Measurements from ENCODE around the gene REC8. TPM values are rescaled to one million over a fixed set of nuclear protein-coding genes. Genes with fewer than 3 reads are reported as not detected.

The REC8 gene
- total and polyA plus RNA-seq, 2 of the 13 experiments (the other 11 are each of a cell fraction or from before 2014, with no cell fraction given) = 3.4 to 14.7 TPM

DNA sequence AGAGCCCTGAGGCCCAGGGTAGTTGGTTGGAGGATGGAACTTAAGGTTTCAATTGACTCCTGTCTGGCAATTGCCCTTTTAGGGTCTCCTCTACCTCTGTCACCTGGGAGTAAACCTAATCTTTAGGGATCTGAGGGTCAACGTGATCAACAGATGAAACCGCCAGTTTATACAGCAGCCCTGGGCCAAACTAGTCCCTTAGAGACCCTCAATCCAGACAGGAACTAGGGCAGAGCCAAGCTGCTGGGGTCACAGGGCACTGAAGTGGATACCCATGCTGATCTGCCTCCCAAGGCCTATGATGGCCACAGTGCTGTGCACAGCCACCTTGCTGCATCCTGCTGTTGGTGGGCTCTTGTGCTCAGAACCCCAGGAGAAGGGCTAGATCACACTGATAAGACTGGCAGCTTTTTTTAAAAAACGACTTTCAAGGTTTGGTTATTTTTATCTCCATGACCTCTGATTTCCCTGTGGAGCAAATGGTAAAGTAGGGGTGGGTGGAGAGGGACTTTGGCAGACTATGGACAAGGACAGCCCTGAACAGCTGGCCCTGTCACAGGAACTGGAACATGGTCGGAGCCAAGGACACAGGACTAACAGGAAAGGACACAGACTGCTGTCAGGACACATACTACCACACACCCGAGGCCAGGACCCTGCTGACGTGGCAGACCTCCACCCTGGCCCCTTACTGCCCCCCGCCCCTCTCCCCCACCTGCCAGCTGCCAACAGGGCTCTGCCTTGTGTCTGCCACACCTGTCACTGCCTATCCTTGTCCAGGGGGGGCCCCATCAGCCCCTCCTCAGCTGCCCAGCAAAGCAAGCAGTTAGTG, 40.9 kb upstream of the REC8 start (continued):
- TF ChIP-seq ZNF816 (CRISPR knock-in tag; IDR thresholded peaks at IDR 0.05; ENCODE audit: borderline replicate concordance) (no peak), MLLT10 (CRISPR knock-in tag; IDR thresholded peaks at IDR 0.05) (no peak), SAFB2 (CRISPR knock-in tag; IDR thresholded peaks at IDR 0.05; ENCODE audit: borderline replicate concordance, low read depth) (0 out of 2 replicates have a peak, but pooled peaks have one; percentile 79), ZC3H4 (CRISPR knock-in tag; IDR thresholded peaks at IDR 0.05; ENCODE audit: borderline replicate concordance) (no peak; the same call in 1 of the 2 replicates), NCOR1 (IDR thresholded peaks at IDR 0.05; ENCODE audit: borderline replicate concordance, low read length) (no peak), MIER3 (CRISPR knock-in tag; IDR thresholded peaks at IDR 0.05; ENCODE audit: borderline replicate concordance) (peak; percentile 84), ZFX (CRISPR knock-in tag; IDR thresholded peaks at IDR 0.05; ENCODE audit: low read depth) (peak; percentile 67; the same call in 1 of the 2 replicates), ATM (IDR thresholded peaks at IDR 0.05; ENCODE audit: borderline replicate concordance) (no peak), NR3C1 (CRISPR knock-in tag; IDR thresholded peaks at IDR 0.05) (no peak), PHF8 (CRISPR knock-in tag; IDR thresholded peaks at IDR 0.05) (peak; percentile 17; the same call in 1 of the 2 replicates), ZNF34 (CRISPR knock-in tag; IDR thresholded peaks at IDR 0.05; ENCODE audit: borderline replicate concordance) (no peak), ZNF562 (CRISPR knock-in tag; IDR thresholded peaks at IDR 0.05; ENCODE audit: borderline replicate concordance) (no peak), FOXJ3 (CRISPR knock-in tag; IDR thresholded peaks at IDR 0.05; ENCODE audit: borderline replicate concordance) (no peak), PRMT3 (CRISPR knock-in tag; IDR thresholded peaks at IDR 0.05; ENCODE audit: borderline replicate concordance, low read depth) (no peak), ZBTB21 (CRISPR knock-in tag; IDR thresholded peaks at IDR 0.05) (no peak)
- TF ChIP-seq, protein P1, sequence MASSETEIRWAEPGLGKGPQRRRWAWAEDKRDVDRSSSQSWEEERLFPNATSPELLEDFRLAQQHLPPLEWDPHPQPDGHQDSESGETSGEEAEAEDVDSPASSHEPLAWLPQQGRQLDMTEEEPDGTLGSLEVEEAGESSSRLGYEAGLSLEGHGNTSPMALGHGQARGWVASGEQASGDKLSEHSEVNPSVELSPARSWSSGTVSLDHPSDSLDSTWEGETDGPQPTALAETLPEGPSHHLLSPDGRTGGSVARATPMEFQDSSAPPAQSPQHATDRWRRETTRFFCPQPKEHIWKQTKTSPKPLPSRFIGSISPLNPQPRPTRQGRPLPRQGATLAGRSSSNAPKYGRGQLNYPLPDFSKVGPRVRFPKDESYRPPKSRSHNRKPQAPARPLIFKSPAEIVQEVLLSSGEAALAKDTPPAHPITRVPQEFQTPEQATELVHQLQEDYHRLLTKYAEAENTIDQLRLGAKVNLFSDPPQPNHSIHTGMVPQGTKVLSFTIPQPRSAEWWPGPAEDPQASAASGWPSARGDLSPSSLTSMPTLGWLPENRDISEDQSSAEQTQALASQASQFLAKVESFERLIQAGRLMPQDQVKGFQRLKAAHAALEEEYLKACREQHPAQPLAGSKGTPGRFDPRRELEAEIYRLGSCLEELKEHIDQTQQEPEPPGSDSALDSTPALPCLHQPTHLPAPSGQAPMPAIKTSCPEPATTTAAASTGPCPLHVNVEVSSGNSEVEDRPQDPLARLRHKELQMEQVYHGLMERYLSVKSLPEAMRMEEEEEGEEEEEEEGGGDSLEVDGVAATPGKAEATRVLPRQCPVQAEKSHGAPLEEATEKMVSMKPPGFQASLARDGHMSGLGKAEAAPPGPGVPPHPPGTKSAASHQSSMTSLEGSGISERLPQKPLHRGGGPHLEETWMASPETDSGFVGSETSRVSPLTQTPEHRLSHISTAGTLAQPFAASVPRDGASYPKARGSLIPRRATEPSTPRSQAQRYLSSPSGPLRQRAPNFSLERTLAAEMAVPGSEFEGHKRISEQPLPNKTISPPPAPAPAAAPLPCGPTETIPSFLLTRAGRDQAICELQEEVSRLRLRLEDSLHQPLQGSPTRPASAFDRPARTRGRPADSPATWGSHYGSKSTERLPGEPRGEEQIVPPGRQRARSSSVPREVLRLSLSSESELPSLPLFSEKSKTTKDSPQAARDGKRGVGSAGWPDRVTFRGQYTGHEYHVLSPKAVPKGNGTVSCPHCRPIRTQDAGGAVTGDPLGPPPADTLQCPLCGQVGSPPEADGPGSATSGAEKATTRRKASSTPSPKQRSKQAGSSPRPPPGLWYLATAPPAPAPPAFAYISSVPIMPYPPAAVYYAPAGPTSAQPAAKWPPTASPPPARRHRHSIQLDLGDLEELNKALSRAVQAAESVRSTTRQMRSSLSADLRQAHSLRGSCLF (CRISPR knock-in tag; IDR thresholded peaks at IDR 0.05; ENCODE audit: borderline replicate concordance) = no peak
- TF ChIP-seq, protein P2, sequence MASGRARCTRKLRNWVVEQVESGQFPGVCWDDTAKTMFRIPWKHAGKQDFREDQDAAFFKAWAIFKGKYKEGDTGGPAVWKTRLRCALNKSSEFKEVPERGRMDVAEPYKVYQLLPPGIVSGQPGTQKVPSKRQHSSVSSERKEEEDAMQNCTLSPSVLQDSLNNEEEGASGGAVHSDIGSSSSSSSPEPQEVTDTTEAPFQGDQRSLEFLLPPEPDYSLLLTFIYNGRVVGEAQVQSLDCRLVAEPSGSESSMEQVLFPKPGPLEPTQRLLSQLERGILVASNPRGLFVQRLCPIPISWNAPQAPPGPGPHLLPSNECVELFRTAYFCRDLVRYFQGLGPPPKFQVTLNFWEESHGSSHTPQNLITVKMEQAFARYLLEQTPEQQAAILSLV (CRISPR knock-in tag; IDR thresholded peaks at IDR 0.05; ENCODE audit: borderline replicate concordance) = peak; percentile 58; the same call in 1 of the 2 replicates
- TF ChIP-seq, protein P3, sequence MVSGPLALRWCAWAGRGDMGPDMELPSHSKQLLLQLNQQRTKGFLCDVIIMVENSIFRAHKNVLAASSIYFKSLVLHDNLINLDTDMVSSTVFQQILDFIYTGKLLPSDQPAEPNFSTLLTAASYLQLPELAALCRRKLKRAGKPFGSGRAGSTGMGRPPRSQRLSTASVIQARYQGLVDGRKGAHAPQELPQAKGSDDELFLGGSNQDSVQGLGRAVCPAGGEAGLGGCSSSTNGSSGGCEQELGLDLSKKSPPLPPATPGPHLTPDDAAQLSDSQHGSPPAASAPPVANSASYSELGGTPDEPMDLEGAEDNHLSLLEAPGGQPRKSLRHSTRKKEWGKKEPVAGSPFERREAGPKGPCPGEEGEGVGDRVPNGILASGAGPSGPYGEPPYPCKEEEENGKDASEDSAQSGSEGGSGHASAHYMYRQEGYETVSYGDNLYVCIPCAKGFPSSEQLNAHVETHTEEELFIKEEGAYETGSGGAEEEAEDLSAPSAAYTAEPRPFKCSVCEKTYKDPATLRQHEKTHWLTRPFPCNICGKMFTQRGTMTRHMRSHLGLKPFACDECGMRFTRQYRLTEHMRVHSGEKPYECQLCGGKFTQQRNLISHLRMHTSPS (CRISPR knock-in tag; IDR thresholded peaks at IDR 0.05; ENCODE audit: low read depth) = peak; percentile 64
- TF ChIP-seq, protein P4, sequence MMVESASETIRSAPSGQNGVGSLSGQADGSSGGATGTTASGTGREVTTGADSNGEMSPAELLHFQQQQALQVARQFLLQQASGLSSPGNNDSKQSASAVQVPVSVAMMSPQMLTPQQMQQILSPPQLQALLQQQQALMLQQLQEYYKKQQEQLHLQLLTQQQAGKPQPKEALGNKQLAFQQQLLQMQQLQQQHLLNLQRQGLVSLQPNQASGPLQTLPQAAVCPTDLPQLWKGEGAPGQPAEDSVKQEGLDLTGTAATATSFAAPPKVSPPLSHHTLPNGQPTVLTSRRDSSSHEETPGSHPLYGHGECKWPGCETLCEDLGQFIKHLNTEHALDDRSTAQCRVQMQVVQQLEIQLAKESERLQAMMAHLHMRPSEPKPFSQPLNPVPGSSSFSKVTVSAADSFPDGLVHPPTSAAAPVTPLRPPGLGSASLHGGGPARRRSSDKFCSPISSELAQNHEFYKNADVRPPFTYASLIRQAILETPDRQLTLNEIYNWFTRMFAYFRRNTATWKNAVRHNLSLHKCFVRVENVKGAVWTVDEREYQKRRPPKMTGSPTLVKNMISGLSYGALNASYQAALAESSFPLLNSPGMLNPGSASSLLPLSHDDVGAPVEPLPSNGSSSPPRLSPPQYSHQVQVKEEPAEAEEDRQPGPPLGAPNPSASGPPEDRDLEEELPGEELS (CRISPR knock-in tag; IDR thresholded peaks at IDR 0.05) = peak; percentile 51; the same call in 1 of the 2 replicates

Data from HepG2 (cell line).